Tibial artery (tissue), 4 donors: ENCODE results near the gene CHDH.
A peak's percentile ranks its signal among the peaks of the same experiment; 100 is the strongest.

Source experiments
- DNase-seq, 2 donors: peaks; one replicate each; pipeline ENCODE4 v3.0.0-alpha.2; 2019
- H3K27ac ChIP-seq, 2 donors: fragments of 200-600 bp; sonication (generic) in 1 of 2; 1 replicate in 1 of 2; 2 replicates in 1 of 2; pipeline ENCODE4 v1.5.1; 2018 to 2019; ENCODE audit warnings: mild to moderate bottlenecking in 1 of 2
- H3K27me3 ChIP-seq, 2 donors: fragments of 200-600 bp; sonication (generic) in 1 of 2; one replicate each; pipeline versions ENCODE4 v1.5.1 to v1.6.0; 2016 to 2019
- H3K36me3 ChIP-seq, 3 donors: fragments of 200-600 bp; sonication (generic) in 2 of 3; one replicate each; pipeline ENCODE4 v1.5.1; 2016 to 2019; ENCODE audit warnings: mild to moderate bottlenecking in 2 of 3
- H3K4me1 ChIP-seq, 4 donors: fragments of 200-600 bp; sonication (generic) in 2 of 4; 1 replicate in 3 of 4; 2 replicates in 1 of 4; pipeline ENCODE4 v1.5.1; 2016 to 2019
- H3K4me3 ChIP-seq, 2 donors: fragments of 200-600 bp; sonication (generic) in 1 of 2; 1 replicate in 1 of 2; 2 replicates in 1 of 2; pipeline ENCODE4 v1.5.1; 2018 to 2019; ENCODE audit warnings: mild to moderate bottlenecking in 2 of 2
- H3K9me3 ChIP-seq, 3 donors: fragments of 200-600 bp; sonication (generic) in 1 of 3; one replicate each; pipeline ENCODE4 v1.5.1; 2016 to 2019
- CTCF ChIP-seq, 2 experiments: fragments of 200-600 bp in 1 of 2; fragments of 450-650 bp in 1 of 2; IDR thresholded peaks; one replicate each; pipeline ENCODE4 v1.5.1; 2017 to 2019; ENCODE audit warnings: antibody characterized with exemption in 2 of 2, mild to moderate bottlenecking in 1 of 2, moderate library complexity in 1 of 2
- intact Hi-C: fragments of 100-400 bp; cut with DNase I; formaldehyde crosslinking; loops from one replicate; pipeline ENCODE4 v1.15.0; 2023; ENCODE audit warnings: low total_unique reads

The CHDH gene

GRCh38 chr3:53849916-53850315 lies 3.7 kb upstream of the CHDH start:
- Histone ChIP-seq H3K27ac (no peak overlapping the region), H3K36me3 (no peaks in the 10 kb centered on the region)
- intact Hi-C loops: no loop called here

GRCh38 chr3:53846851-53847155 lies 584 bp upstream of the CHDH start:
- Histone ChIP-seq H3K36me3 (no peaks in the 10 kb centered on the region), H3K4me1 (peaks cover 0 to 37% (median 6%) of the 10 kb centered on the region in 4 donors), H3K27ac (no peak overlapping the region), H3K9me3 (no peaks in the 10 kb centered on the region), H3K27me3 (peaks cover 0 to 20% of the 10 kb centered on the region in 2 donors), H3K4me3 (peak overlapping the region; percentile 56 to 71)
- intact Hi-C loops: no loop called here
- TF ChIP-seq CTCF (IDR thresholded peaks at IDR 0.05): no peak
- DNase-seq: no peak

More at GRCh38 chr3:53849916-53850315, 3.7 kb upstream of the CHDH start:
- Histone ChIP-seq H3K9me3 (no peaks in the 10 kb centered on the region), H3K4me1 (peaks cover 0 to 21% (median 6%) of the 10 kb centered on the region in 4 donors), H3K4me3 (no peak overlapping the region), H3K27me3 (peaks cover 0 to 20% of the 10 kb centered on the region in 2 donors)
- no peak for TF ChIP-seq CTCF (IDR thresholded peaks at IDR 0.05)
- DNase-seq: no peak

GRCh38 chr3:53845881-53846133 lies 412 bp downstream of the CHDH start:
- Histone ChIP-seq H3K36me3 (no peaks in the 10 kb centered on the region), H3K4me1 (peaks cover 0 to 37% (median 6%) of the 10 kb centered on the region in 4 donors), H3K27me3 (peaks cover 0 to 20% of the 10 kb centered on the region in 2 donors), H3K27ac (peak overlapping the region in 1 of 2 donors; percentile 41), H3K9me3 (no peaks in the 10 kb centered on the region), H3K4me3 (peak overlapping the region; percentile 56 to 71)
- no peak for TF ChIP-seq CTCF (IDR thresholded peaks at IDR 0.05)
- intact Hi-C loops: no loop called here
- DNase-seq: no peak

GRCh38 chr3:53845103-53845880 lies 927 bp downstream of the CHDH start:
- DNase-seq: peak in 1 of 2 donors; percentile 36
- intact Hi-C loops: no loop called here
- Histone ChIP-seq H3K4me3 (peak overlapping the region; percentile 56 to 71), H3K4me1 (peaks cover 0 to 37% (median 6%) of the 10 kb centered on the region in 4 donors), H3K9me3 (no peaks in the 10 kb centered on the region), H3K27me3 (peaks cover 0 to 20% of the 10 kb centered on the region in 2 donors), H3K36me3 (no peaks in the 10 kb centered on the region), H3K27ac (peak overlapping the region in 1 of 2 donors; percentile 41)
- TF ChIP-seq CTCF (IDR thresholded peaks at IDR 0.05): no peak

- Histone ChIP-seq H3K27me3 (peaks cover 0 to 20% of the 10 kb centered on the region in 2 donors), H3K4me3 (no peak overlapping the region), H3K36me3 (no peaks in the 10 kb centered on the region), H3K4me1 (peaks cover 0 to 37% (median 6%) of the 10 kb centered on the region in 4 donors), H3K27ac (no peak overlapping the region), H3K9me3 (no peaks in the 10 kb centered on the region)
- intact Hi-C loops: no loop called here
- TF ChIP-seq CTCF (IDR thresholded peaks at IDR 0.05): no peak
- no peak for DNase-seq
Observed at GRCh38 chr3:53844262-53845102, 1.7 kb downstream of the CHDH start.
